SW 1271 (cell line): ENCODE results near the gene PHF2.

Experiments used
- DNase-seq, 2 experiments: peaks; one replicate each; lab custom pipeline; 2025; lab: John Stamatoyannopoulos, UW

PHF2 gene

GRCh38 chr9:93652604-93653592 is 76.5 kb downstream of the PHF2 start:
- no peak for DNase-seq

GRCh38 chr9:93653760-93654159 is 77.4 kb downstream of the PHF2 start:
- no peak for DNase-seq

GRCh38 chr9:93654351-93654961 is 78.1 kb downstream of the PHF2 start:
- no peak for DNase-seq

GRCh38 chr9:93655621-93656425 is 79.4 kb downstream of the PHF2 start:
- DNase-seq: no peak

- no peak for DNase-seq
These were observed 80.2 kb downstream of the PHF2 start for GRCh38 chr9:93656426-93657239.

GRCh38 chr9:93657331-93658111 is 81.1 kb downstream of the PHF2 start:
- DNase-seq: no peak

GRCh38 chr9:93658184-93658925 is 82.0 kb downstream of the PHF2 start:
- no peak for DNase-seq

- DNase-seq: no peak
These were observed 82.9 kb downstream of the PHF2 start for GRCh38 chr9:93659044-93659836.

- no peak for DNase-seq
These were observed 83.4 kb downstream of the PHF2 start for GRCh38 chr9:93659837-93660177.

GRCh38 chr9:93660352-93661046 is 84.1 kb downstream of the PHF2 start:
- no peak for DNase-seq

- DNase-seq: no peak
These were observed 85.2 kb downstream of the PHF2 start for GRCh38 chr9:93661591-93661990.

- DNase-seq: no peak
These were observed 85.7 kb downstream of the PHF2 start for GRCh38 chr9:93662016-93662638.

GRCh38 chr9:93662952-93663572 is 86.7 kb downstream of the PHF2 start:
- no peak for DNase-seq

GRCh38 chr9:93663877-93664548 is 87.6 kb downstream of the PHF2 start:
- no peak for DNase-seq

- no peak for DNase-seq
These were observed 88.3 kb downstream of the PHF2 start for GRCh38 chr9:93664549-93665120.

- DNase-seq: no peak
These were observed 88.8 kb downstream of the PHF2 start for GRCh38 chr9:93665128-93665636.
